ENCODE results near the gene RDX.
"Not testable (repeated sequence)": the region's sequence is repeated elsewhere in the genome, so short reads cannot be mapped to it uniquely, and the experiment has no call there.

Gene RDX

GRCh38 chr11:110290591-110291334 lies 5.7 kb downstream of the RDX start:
- DNase-seq (ENCODE audit: low spot score) = no peak
- Histone ChIP-seq H3K4me3 (no peak overlapping the region), H3K27ac (no peak overlapping the region)
- TF ChIP-seq CTCF (IDR thresholded peaks at IDR 0.05) = no peak

GRCh38 chr11:110289472-110289871 lies 6.9 kb downstream of the RDX start:
- no peak overlapping the region for H3K27ac ChIP-seq
- TF ChIP-seq CTCF (IDR thresholded peaks at IDR 0.05) = no peak
- H3K4me3 ChIP-seq = no peak overlapping the region
- no peak for DNase-seq (ENCODE audit: low spot score)

- H3K27ac ChIP-seq = no peak overlapping the region
- no peak for DNase-seq (ENCODE audit: low spot score)
- TF ChIP-seq CTCF (IDR thresholded peaks at IDR 0.05) = no peak
- H3K4me3 ChIP-seq = no peak overlapping the region
These were observed 8.9 kb downstream of the RDX start for GRCh38 chr11:110287537-110287936.

GRCh38 chr11:110286298-110287040 lies 9.9 kb downstream of the RDX start:
- DNase-seq (ENCODE audit: low spot score) = no peak
- no peak for TF ChIP-seq CTCF (IDR thresholded peaks at IDR 0.05)
- H3K27ac ChIP-seq = no peak overlapping the region
- H3K4me3 ChIP-seq = no peak overlapping the region

- H3K27ac ChIP-seq = no peak overlapping the region
- H3K4me3 ChIP-seq = no peak overlapping the region
- DNase-seq (ENCODE audit: low spot score) = no peak
- TF ChIP-seq CTCF (IDR thresholded peaks at IDR 0.05) = no peak
These were observed 12.6 kb downstream of the RDX start for GRCh38 chr11:110283862-110284261.

GRCh38 chr11:110280595-110280994 lies 15.8 kb downstream of the RDX start:
- not testable (repeated sequence) for H3K4me3 ChIP-seq; H3K27ac ChIP-seq; DNase-seq (ENCODE audit: low spot score)

GRCh38 chr11:110279881-110280280 lies 16.5 kb downstream of the RDX start:
- no peak overlapping the region for H3K4me3 ChIP-seq
- TF ChIP-seq CTCF (IDR thresholded peaks at IDR 0.05) = no peak
- DNase-seq (ENCODE audit: low spot score) = no peak
- no peak overlapping the region for H3K27ac ChIP-seq
